RPMI7951 (cell line): ENCODE measurements around the gene NR0B1. TPM values are rescaled to one million over a fixed set of nuclear protein-coding genes. Genes with fewer than 3 reads are reported as not detected.

Experiments
- DNase-seq: peaks from one replicate; pipeline ENCODE4 v3.0.0-alpha.2; 2012; ENCODE audit warnings: low read depth
- total RNA-seq: library from RNA; depleted of rRNA; stranded (reverse); fragments of >200 nt; shearing (Covaris generic); gene quantifications from 2 replicates; pipeline ENCODE4 v1.2.3, GENCODE V29; 2014; rRNA removed

The NR0B1 gene
- total RNA-seq, 1 experiment from 2014 or later: 0.48 TPM

GRCh38 chrX:30275498-30275897 lies 33.7 kb downstream of the NR0B1 start:
- peak; percentile 34 for DNase-seq

- no peak for DNase-seq
Observed at GRCh38 chrX:30270639-30271038, 38.6 kb downstream of the NR0B1 start.

GRCh38 chrX:30262763-30263162 lies 46.4 kb downstream of the NR0B1 start:
- no peak for DNase-seq

GRCh38 chrX:30261012-30261411 lies 48.2 kb downstream of the NR0B1 start:
- DNase-seq: no peak

- DNase-seq: no peak
Observed at GRCh38 chrX:30259927-30260326, 49.3 kb downstream of the NR0B1 start.

Other genes starting within 250 kb of the NR0B1 start
- gene MAGEB2, start 93.8 kb downstream of the NR0B1 start, total RNA-seq: 0.72 and 0.78 TPM in 2 replicates
- not detected in 2 replicates for gene MAGEB3, start 78.7 kb downstream of the NR0B1 start, total RNA-seq
- gene MAGEB4, start 67.4 kb downstream of the NR0B1 start, total RNA-seq: not detected in 2 replicates
- gene MAGEB1, start 62.2 kb downstream of the NR0B1 start, total RNA-seq: 5.6 and 5.8 TPM in 2 replicates